ENCODE data around the gene ANKMY2.
"Not testable (repeated sequence)": the region's sequence is repeated elsewhere in the genome, so short reads cannot be mapped to it uniquely, and the experiment has no call there.

The ANKMY2 gene

GRCh38 chr7:16606704-16607103 is 38.9 kb downstream of the ANKMY2 start:
- Histone ChIP-seq H3K36me3 (no peaks in the 10 kb centered on the region; the same call in 1 of the 2 replicates), H3K4me3 (ENCODE audit: low read depth, low read length) (no peak overlapping the region), H3K9me3 (no peaks in the 10 kb centered on the region), H3K27me3 (no peaks in the 10 kb centered on the region), H3K4me1 (no peaks in the 10 kb centered on the region; the same call in none of the 2 replicates)
- DNase-seq = no peak
- no peak for TF ChIP-seq CTCF (IDR thresholded peaks at IDR 0.05; ENCODE audit: low read depth, low read length)

GRCh38 chr7:16604054-16604453 is 41.5 kb downstream of the ANKMY2 start:
- Histone ChIP-seq H3K9me3 (no peaks in the 10 kb centered on the region), H3K27me3 (no peaks in the 10 kb centered on the region), H3K4me1 (peaks cover 6% of the 10 kb centered on the region), H3K4me3 (ENCODE audit: low read depth, low read length) (no peak overlapping the region), H3K36me3 (no peaks in the 10 kb centered on the region; the same call in 1 of the 2 replicates)
- TF ChIP-seq CTCF (IDR thresholded peaks at IDR 0.05; ENCODE audit: low read depth, low read length) = no peak
- DNase-seq = no peak

- Histone ChIP-seq H3K27me3 (no peaks in the 10 kb centered on the region), H3K4me3 (ENCODE audit: low read depth, low read length) (no peak overlapping the region), H3K9me3 (no peaks in the 10 kb centered on the region), H3K36me3 (no peaks in the 10 kb centered on the region; the same call in 1 of the 2 replicates), H3K4me1 (peaks cover 6% of the 10 kb centered on the region)
- no peak for DNase-seq
- no peak for TF ChIP-seq CTCF (IDR thresholded peaks at IDR 0.05; ENCODE audit: low read depth, low read length)
Observed at GRCh38 chr7:16603633-16604032, 41.9 kb downstream of the ANKMY2 start.

- H3K36me3 ChIP-seq = no peaks in the 10 kb centered on the region; the same call in 1 of the 2 replicates
- H3K4me1 ChIP-seq = peaks cover 6% of the 10 kb centered on the region
- H3K4me3 ChIP-seq (ENCODE audit: low read depth, low read length) = no peak overlapping the region
- H3K27me3 ChIP-seq = no peaks in the 10 kb centered on the region
- no peak for TF ChIP-seq CTCF (IDR thresholded peaks at IDR 0.05; ENCODE audit: low read depth, low read length)
- no peak for DNase-seq
- H3K9me3 ChIP-seq = no peaks in the 10 kb centered on the region
Observed at GRCh38 chr7:16599860-16600259, 45.7 kb downstream of the ANKMY2 start.

- no peak for DNase-seq
- Histone ChIP-seq H3K4me1 (peaks cover 6% of the 10 kb centered on the region), H3K9me3 (no peaks in the 10 kb centered on the region), H3K4me3 (ENCODE audit: low read depth, low read length) (no peak overlapping the region), H3K27me3 (no peaks in the 10 kb centered on the region), H3K36me3 (no peaks in the 10 kb centered on the region; the same call in 1 of the 2 replicates)
- TF ChIP-seq CTCF (IDR thresholded peaks at IDR 0.05; ENCODE audit: low read depth, low read length) = no peak
Observed at GRCh38 chr7:16598015-16598414, 47.5 kb downstream of the ANKMY2 start.

- not testable (repeated sequence) for H3K4me3 ChIP-seq (ENCODE audit: low read depth, low read length); H3K27me3 ChIP-seq; H3K9me3 ChIP-seq; H3K36me3 ChIP-seq; DNase-seq; H3K4me1 ChIP-seq
Observed at GRCh38 chr7:16595596-16595995, 50.0 kb downstream of the ANKMY2 start.

GRCh38 chr7:16594676-16595075 is 50.9 kb downstream of the ANKMY2 start:
- no peak for TF ChIP-seq CTCF (IDR thresholded peaks at IDR 0.05; ENCODE audit: low read depth, low read length)
- Histone ChIP-seq H3K27me3 (no peaks in the 10 kb centered on the region), H3K4me1 (peaks cover 2% of the 10 kb centered on the region; the same call in 1 of the 2 replicates), H3K36me3 (no peaks in the 10 kb centered on the region), H3K9me3 (no peaks in the 10 kb centered on the region), H3K4me3 (ENCODE audit: low read depth, low read length) (no peak overlapping the region)
- DNase-seq = no peak
